ENCODE measurements around the gene EVA1B. TPM values are rescaled to one million over a fixed set of nuclear protein-coding genes. Genes with fewer than 3 reads are reported as not detected.

EVA1B gene
- total RNA-seq, 1 experiment from 2014 or later: 32.0 TPM

DNA sequence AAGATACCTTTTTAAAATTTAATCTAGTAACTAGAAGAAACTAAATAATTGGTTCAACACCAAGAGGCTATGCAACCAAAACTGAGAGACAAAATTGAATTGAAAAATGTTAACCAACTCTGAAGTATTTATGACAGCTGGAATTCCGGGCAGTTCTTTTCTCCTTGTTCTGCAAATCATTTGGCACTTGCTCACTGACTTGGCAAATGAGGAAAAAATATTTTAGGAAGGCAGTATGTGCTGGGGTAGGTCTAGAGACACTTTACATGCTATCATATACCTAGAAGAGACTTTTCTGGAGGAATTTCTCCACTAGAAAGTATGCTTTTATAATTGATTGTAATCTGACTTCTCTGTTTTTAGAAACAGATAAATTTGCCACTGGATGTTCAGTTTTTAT lies 39.4 kb downstream of the EVA1B start (continued):
- TF ChIP-seq, protein P1, sequence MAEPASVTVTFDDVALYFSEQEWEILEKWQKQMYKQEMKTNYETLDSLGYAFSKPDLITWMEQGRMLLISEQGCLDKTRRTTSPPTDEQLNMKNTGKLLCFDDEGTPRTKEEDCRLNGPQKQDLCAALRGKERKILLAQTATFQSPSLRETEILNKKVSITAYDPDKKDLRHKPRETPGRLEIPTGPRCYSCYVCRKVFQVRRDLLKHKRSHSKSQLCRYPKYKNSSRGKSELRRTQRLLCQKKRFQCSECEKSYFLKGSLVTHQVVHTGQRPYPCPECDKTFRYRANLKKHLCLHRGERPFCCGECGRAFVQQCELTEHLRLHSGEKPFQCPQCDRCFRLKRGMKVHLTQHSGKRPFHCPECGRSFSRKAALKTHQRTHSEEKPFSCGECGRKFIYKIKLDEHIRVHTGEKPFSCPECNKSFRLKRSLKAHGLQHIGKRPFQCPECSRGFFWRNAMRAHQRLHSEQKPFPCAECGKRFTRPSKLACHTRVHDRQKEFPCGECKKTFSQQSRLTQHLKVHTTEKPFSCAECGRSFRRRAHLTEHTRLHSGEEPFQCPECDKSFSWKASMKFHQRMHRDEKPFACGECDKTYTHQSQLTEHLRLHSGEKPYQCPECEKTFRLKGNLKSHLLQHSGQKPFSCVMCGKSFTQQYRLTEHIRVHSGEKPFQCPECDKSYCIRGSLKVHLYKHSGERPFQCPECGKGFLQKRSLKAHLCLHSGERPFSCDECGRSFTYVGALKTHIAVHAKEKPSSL (CRISPR knock-in tag; conservative IDR thresholded peaks at IDR 0.05): no peak
- TF ChIP-seq, protein P2, sequence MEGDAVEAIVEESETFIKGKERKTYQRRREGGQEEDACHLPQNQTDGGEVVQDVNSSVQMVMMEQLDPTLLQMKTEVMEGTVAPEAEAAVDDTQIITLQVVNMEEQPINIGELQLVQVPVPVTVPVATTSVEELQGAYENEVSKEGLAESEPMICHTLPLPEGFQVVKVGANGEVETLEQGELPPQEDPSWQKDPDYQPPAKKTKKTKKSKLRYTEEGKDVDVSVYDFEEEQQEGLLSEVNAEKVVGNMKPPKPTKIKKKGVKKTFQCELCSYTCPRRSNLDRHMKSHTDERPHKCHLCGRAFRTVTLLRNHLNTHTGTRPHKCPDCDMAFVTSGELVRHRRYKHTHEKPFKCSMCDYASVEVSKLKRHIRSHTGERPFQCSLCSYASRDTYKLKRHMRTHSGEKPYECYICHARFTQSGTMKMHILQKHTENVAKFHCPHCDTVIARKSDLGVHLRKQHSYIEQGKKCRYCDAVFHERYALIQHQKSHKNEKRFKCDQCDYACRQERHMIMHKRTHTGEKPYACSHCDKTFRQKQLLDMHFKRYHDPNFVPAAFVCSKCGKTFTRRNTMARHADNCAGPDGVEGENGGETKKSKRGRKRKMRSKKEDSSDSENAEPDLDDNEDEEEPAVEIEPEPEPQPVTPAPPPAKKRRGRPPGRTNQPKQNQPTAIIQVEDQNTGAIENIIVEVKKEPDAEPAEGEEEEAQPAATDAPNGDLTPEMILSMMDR (IDR thresholded peaks at IDR 0.05): no peak
- TF ChIP-seq CBFB (CRISPR knock-in tag; IDR thresholded peaks at IDR 0.05; ENCODE audit: low read depth): no peak
- TF ChIP-seq NFYB (CRISPR knock-in tag; conservative IDR thresholded peaks at IDR 0.05; ENCODE audit: low read depth): no peak
- no peak for TF ChIP-seq ATF1 (CRISPR knock-in tag; IDR thresholded peaks at IDR 0.05)
- TF ChIP-seq, protein P3, sequence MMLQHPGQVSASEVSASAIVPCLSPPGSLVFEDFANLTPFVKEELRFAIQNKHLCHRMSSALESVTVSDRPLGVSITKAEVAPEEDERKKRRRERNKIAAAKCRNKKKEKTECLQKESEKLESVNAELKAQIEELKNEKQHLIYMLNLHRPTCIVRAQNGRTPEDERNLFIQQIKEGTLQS (CRISPR knock-in tag; conservative IDR thresholded peaks at IDR 0.05): no peak
- no peak for TF ChIP-seq ZNF121 (CRISPR knock-in tag; IDR thresholded peaks at IDR 0.05)
- no peak for TF ChIP-seq OVOL2 (CRISPR knock-in tag; IDR thresholded peaks at IDR 0.05; ENCODE audit: borderline replicate concordance)
- no peak for TF ChIP-seq MXD4 (CRISPR knock-in tag; IDR thresholded peaks at IDR 0.05; ENCODE audit: borderline replicate concordance)

DNA sequence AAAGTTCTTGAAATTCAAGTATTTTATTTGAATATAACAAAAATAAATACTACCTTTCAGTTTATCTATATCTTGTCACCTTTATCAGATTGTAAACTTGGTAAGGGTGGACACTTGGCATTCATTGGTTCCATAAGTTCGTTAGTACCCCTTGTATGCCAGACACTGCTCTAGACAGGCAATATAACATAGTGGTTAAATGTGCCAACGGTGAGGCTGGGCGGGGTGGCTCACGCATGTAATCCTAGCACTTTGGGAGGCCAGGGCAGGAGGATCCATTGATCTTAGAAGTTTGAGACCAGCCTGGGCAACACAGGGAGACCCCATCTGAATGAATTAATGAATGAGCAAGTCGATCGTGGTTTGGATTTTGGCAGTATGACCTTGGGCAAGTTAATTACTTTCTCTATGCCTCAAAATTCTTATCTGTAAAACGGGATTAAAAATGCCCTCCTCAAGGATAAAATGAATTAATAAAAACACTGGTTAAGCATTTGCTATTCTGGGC lies 43.6 kb downstream of the EVA1B start:
- ATAC-seq: no peak

DNA sequence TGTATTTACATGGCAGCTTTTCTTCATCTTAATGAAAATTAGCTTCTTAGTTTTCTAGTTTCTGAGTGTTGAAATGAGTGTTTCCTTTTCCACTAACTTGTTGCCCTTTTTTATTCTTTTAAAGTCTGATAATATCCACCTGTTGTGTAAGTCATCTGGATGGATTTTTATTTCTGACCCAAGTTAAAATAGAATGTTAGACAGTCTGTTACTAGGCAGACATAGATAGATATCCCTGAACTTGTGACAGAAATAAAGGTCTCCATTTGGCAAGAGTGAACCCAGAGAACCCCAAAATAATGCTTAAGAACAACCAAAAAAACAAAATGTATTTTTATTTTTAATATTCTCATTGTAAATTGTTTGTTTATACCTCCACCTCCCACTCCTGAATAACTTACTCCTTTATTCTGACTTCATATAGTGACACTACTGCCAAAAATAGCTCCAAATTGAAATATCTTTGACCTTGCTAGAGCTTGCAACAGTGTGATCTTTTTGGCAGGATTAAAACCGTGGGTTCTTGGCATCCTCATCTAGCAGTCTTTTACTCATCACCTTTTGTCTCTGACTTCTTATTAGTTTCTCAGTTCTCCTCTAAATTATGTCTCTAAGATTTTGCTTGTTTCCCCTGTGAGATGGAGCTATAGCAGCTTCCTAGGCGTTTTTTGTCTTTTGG lies 44.2 kb downstream of the EVA1B start:
- no peaks in the 10 kb centered on the region for H3K9me3 Mint-ChIP-seq
- no peak overlapping the region for H3K27ac Mint-ChIP-seq
- H3K4me1 Mint-ChIP-seq: no peaks in the 10 kb centered on the region
- DNase-seq (ENCODE audit: low spot score): no peak
- ChIA-PET POLR2A (no interaction called here), CTCF (interaction anchor here (1.0 to 1.2 kb wide), 3 partner anchors 91 to 130 kb away, joined by 3 to 5 read pairs (median 4); partner anchors contain the start of gene TRAPPC3)
- ATAC-seq: no peak
- H3K36me3 Mint-ChIP-seq: peaks cover 19% of the 10 kb centered on the region
- TF ChIP-seq MYBL2 (CRISPR knock-in tag; IDR thresholded peaks at IDR 0.05) (no peak), ZNF416 (CRISPR knock-in tag; IDR thresholded peaks at IDR 0.05) (no peak)
- TF ChIP-seq, protein P4, sequence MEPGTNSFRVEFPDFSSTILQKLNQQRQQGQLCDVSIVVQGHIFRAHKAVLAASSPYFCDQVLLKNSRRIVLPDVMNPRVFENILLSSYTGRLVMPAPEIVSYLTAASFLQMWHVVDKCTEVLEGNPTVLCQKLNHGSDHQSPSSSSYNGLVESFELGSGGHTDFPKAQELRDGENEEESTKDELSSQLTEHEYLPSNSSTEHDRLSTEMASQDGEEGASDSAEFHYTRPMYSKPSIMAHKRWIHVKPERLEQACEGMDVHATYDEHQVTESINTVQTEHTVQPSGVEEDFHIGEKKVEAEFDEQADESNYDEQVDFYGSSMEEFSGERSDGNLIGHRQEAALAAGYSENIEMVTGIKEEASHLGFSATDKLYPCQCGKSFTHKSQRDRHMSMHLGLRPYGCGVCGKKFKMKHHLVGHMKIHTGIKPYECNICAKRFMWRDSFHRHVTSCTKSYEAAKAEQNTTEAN (CRISPR knock-in tag; IDR thresholded peaks at IDR 0.05): no peak
- TF ChIP-seq, protein P5, sequence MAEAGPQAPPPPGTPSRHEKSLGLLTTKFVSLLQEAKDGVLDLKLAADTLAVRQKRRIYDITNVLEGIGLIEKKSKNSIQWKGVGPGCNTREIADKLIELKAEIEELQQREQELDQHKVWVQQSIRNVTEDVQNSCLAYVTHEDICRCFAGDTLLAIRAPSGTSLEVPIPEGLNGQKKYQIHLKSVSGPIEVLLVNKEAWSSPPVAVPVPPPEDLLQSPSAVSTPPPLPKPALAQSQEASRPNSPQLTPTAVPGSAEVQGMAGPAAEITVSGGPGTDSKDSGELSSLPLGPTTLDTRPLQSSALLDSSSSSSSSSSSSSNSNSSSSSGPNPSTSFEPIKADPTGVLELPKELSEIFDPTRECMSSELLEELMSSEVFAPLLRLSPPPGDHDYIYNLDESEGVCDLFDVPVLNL (CRISPR knock-in tag; IDR thresholded peaks at IDR 0.05; ENCODE audit: borderline replicate concordance, low read depth): no peak
- H3K4me3 Mint-ChIP-seq: no peak overlapping the region
- no peaks in the 10 kb centered on the region for H3K27me3 Mint-ChIP-seq (ENCODE audit: low read depth)

More for the DNA sequence above, 43.6 kb downstream of the EVA1B start:
- Mint-ChIP-seq H3K27ac (peak overlapping the region; percentile 57; the same call in 1 of the 2 replicates), H3K4me3 (no peak overlapping the region), H3K9me3 (no peaks in the 10 kb centered on the region), H3K4me1 (no peaks in the 10 kb centered on the region), H3K36me3 (peaks cover 19% of the 10 kb centered on the region), H3K27me3 (ENCODE audit: low read depth) (no peaks in the 10 kb centered on the region)
- no peak for DNase-seq (ENCODE audit: low spot score)
- POLR2A ChIA-PET: interaction anchor here (0.6 kb wide), 1 partner anchor 98 kb away, joined by 4 read pairs; no protein-coding TSS in a partner anchor
- CTCF ChIA-PET: interaction anchor here (1.0 kb wide), 1 partner anchor 130 kb away, joined by 4 read pairs; the partner anchor contains the start of gene TRAPPC3
- no peak for TF ChIP-seq NR1H2 (CRISPR knock-in tag; IDR thresholded peaks at IDR 0.05)
- peak; percentile 52; the same call in 1 of the 2 replicates for TF ChIP-seq ZNF121 (CRISPR knock-in tag; IDR thresholded peaks at IDR 0.05)

All from WTC11 (cell line).